Heart left ventricle (tissue), 16 donors: ENCODE measurements around the gene GPR171. TPM values are rescaled to one million over a fixed set of nuclear protein-coding genes. Genes with fewer than 3 reads are reported as not detected.

Experiments used
- ATAC-seq, 4 donors: fragments of 200-7000 bp; cut with Tn5 transposase; one replicate each; pipeline ENCODE4 v1.9.1; 2020 to 2022; ENCODE audit warnings: moderate library complexity in 4 of 4, mild to moderate bottlenecking in 3 of 4, moderate number of reproducible peaks in 1 of 4
- DNase-seq, 5 donors: peaks; one replicate each; pipeline ENCODE4 v3.0.0-alpha.2; 2020
- H3K27ac ChIP-seq, 12 donors: fragments of 200-600 bp; sonication (generic) in 4 of 12; one replicate each; pipeline versions ENCODE4 v1.5.0 to v1.8.0; 2016 to 2022; ENCODE audit warnings: mild to moderate bottlenecking in 2 of 12
- H3K27me3 ChIP-seq, 9 donors: fragments of 200-600 bp; sonication (generic) in 2 of 9; one replicate each; pipeline versions ENCODE4 v1.5.1 to v1.8.0; 2016 to 2022; ENCODE audit warnings: mild to moderate bottlenecking in 3 of 9
- H3K36me3 ChIP-seq, 9 donors: fragments of 200-600 bp; sonication (generic) in 2 of 9; one replicate each; pipeline versions ENCODE4 v1.5.0 to v1.8.0; 2018 to 2022; ENCODE audit warnings: mild to moderate bottlenecking in 2 of 9
- H3K4me1 ChIP-seq, 12 donors: fragments of 200-600 bp; sonication (generic) in 4 of 12; one replicate each; pipeline versions ENCODE4 v1.5.0 to v1.8.0; 2016 to 2022; ENCODE audit warnings: mild to moderate bottlenecking in 3 of 12
- H3K4me3 ChIP-seq, 12 donors: fragments of 200-600 bp; sonication (generic) in 4 of 12; one replicate each; pipeline versions ENCODE4 v1.5.0 to v1.8.0; 2017 to 2022; ENCODE audit warnings: mild to moderate bottlenecking in 9 of 12, moderate library complexity in 4 of 12
- H3K9me3 ChIP-seq, 12 donors: fragments of 200-600 bp; sonication (generic) in 4 of 12; one replicate each; pipeline versions ENCODE4 v1.5.0 to v1.8.0; 2016 to 2022; ENCODE audit warnings: mild to moderate bottlenecking in 1 of 12
- CTCF ChIP-seq, 12 donors: fragments of 200-600 bp; sonication (generic) in 4 of 12; IDR thresholded peaks; one replicate each; pipeline versions ENCODE4 v1.5.0 to v1.8.0; 2018 to 2022; ENCODE audit warnings: antibody characterized with exemption in 12 of 12, mild to moderate bottlenecking in 5 of 12
- POLR2A ChIP-seq, 2 donors: fragments of 450-650 bp; IDR thresholded peaks; one replicate each; pipeline ENCODE4 v1.6.1; 2017; ENCODE audit warnings: antibody characterized with exemption in 2 of 2, mild to moderate bottlenecking in 2 of 2, moderate library complexity in 2 of 2
- WGBS, 4 donors: extraction: QIAGEN DNeasy Blood & Tissue Kit in 2 of 4; methylation state at CpG; one replicate each; pipeline versions ENCODE4 v1.1.5 to v1.1.7; 2013 to 2018; 5-methylcytosine and 5-hydroxymethylcytosine counted together
- intact Hi-C, 10 donors: fragments of 100-400 bp; cut with DNase I; formaldehyde crosslinking; loops; one replicate each; pipeline versions ENCODE4 v1.11.1 to v1.14.2; 2022
- polyA plus RNA-seq, 2 donors: library from polyadenylated mRNA; stranded (reverse); fragments of 200-250 nt; gene quantifications; one replicate each; pipeline ENCODE4 v1.2.3, GENCODE V29; 2013
- total RNA-seq, 9 donors: library from RNA; depleted of rRNA in 2 of 9; stranded (reverse); fragments of >200 nt in 2 of 9; fragmentation: NEBNext Ultra II Directional in 3 of 9; extraction: Animal tissue kit (Norgen Biotek cat#: 25700) in 3 of 9; gene quantifications; one replicate each; pipeline versions ENCODE4 v1.1.0 to v1.2.4, GENCODE V29; 2016 to 2023
- donor health status: ischemic (EF 13 %, LVEDD 7.1; RV severe dilation, severe dysfunction).
- donor health status: healthy with polysubstance abuse.
- donor health status: DM: no; HTN: yes; CAD: no.
- donor health status: DM: no; HTN: no; CAD: no.
- donor health status: ischemic (EF 25% LVEDD 6.9; RV normal size, moderate dysfunction).
- donor health status: ischemic (EF 25% LVEDD 5.7; RV mildly dilated, moderate dysfunction).
- donor health status: healthy.
- donor health status: DM: yes; HTN: yes; CAD: no.
- donor health status: ischemic (EF 35%, LVEDD 5.7; RV mildly dilated, moderate dysfunction).
- donor health status: nonischemic (EF 11% LVEDD 7.7; RV severe dilation, severe dysfunction).
- donor health status: DM: yes; HTN: yes; CAD: no.
- donor health status: PGD.
- donor health status: ischemic (EF 29% LVEDD 5.4; RV normal size, mild dysfunction).
- donor health status: nonischemic (EF 23%, LVEDD 6.1; RV moderate dilation, normal function).

The GPR171 gene
- total and polyA plus RNA-seq, 11 donors = 0.18 to 2.1 (median 0.34) TPM; not detected in 5

DNA sequence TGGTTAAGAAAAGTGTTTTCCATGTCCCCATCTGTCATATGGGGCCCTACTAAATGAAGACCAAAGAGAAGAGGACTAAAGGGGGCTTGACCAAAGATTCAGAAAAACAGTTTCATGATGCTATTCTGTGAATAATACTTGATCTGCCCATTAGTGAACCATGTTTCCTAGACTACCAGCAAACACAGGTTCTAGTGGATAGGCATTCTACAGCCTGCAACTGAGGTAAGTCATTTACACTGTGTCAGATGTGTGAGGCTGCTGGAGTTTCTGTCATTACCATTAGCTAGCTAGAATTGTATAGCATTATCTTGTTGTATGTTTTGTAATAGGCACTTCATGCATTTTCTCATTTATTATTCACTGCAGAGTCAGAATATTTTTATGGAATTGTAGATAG is 6.6 kb downstream of the GPR171 start:
- no peak for TF ChIP-seq CTCF (IDR thresholded peaks at IDR 0.05)
- no peaks in the 10 kb centered on the region for H3K9me3 ChIP-seq
- H3K27ac ChIP-seq = no peak overlapping the region
- no peaks in the 10 kb centered on the region for H3K27me3 ChIP-seq
- H3K4me3 ChIP-seq = no peak overlapping the region
- intact Hi-C loops = no loop called here
- ATAC-seq (no peak), DNase-seq (no peak)
- peaks cover 0 to 7% (median 0%) of the 10 kb centered on the region in 12 donors for H3K4me1 ChIP-seq
- no peaks in the 10 kb centered on the region for H3K36me3 ChIP-seq

DNA sequence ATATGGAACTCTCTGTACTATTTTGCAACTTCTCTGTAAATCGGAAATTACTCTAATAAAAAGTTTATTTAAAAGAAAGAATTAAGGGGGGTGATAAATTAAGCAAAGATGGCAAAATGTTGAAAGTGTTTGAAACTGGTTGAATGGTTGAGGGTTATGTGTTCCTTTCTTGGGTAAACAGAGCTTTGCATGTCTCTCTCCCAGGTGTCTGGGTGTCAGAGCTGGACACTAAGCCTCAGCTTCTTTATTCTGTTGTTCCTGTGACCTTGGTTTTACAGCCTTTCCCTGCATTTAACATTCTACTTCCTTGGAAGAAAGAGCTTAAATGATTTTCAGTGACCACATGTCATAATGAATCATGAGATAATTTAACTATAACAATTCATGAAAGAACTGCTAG is 7.2 kb downstream of the GPR171 start:
- no peak overlapping the region for H3K27ac ChIP-seq
- H3K9me3 ChIP-seq = no peaks in the 10 kb centered on the region
- H3K4me3 ChIP-seq = no peak overlapping the region
- H3K4me1 ChIP-seq = peaks cover 0 to 7% (median 0%) of the 10 kb centered on the region in 12 donors
- no peaks in the 10 kb centered on the region for H3K27me3 ChIP-seq
- no peak for ATAC-seq
- TF ChIP-seq POLR2A (IDR thresholded peaks at IDR 0.05) (no peak), CTCF (IDR thresholded peaks at IDR 0.05) (no peak)
- no peaks in the 10 kb centered on the region for H3K36me3 ChIP-seq
- WGBS, 4 donors = 83 to 96% (median 89%) methylated on average over 1 of the region's 1 CpG
- intact Hi-C loops = no loop called here
- no peak for DNase-seq

DNA sequence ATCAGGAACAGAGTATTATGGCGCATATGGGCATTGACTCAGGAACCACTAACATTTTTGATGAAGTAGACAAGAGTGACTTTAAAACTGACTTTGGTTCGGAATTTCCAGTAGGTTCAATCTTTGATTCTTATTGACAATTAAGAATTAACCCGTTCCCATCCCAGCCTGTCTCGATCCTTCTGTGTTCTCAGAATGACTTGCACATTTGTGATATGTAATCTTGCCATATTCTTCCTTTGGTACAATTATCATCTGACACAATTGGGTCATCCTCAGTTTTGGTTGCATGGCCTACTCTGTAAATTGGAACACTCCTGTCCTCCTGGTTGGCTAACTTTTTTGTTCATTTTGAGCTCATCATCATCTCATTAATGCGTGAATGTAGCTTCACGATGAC is 10.5 kb downstream of the GPR171 start:
- ATAC-seq (no peak), DNase-seq (no peak)
- H3K4me1 ChIP-seq = no peaks in the 10 kb centered on the region
- no peak overlapping the region for H3K27ac ChIP-seq
- H3K4me3 ChIP-seq = no peak overlapping the region
- intact Hi-C loops = no loop called here
- WGBS, 4 donors = 94 to 97% (median 97%) methylated on average over 6 of the region's 6 CpGs
- no peaks in the 10 kb centered on the region for H3K9me3 ChIP-seq
- no peak for TF ChIP-seq POLR2A (IDR thresholded peaks at IDR 0.05)
- no peak for TF ChIP-seq CTCF (IDR thresholded peaks at IDR 0.05)
- H3K36me3 ChIP-seq = no peaks in the 10 kb centered on the region
- no peaks in the 10 kb centered on the region for H3K27me3 ChIP-seq

DNA sequence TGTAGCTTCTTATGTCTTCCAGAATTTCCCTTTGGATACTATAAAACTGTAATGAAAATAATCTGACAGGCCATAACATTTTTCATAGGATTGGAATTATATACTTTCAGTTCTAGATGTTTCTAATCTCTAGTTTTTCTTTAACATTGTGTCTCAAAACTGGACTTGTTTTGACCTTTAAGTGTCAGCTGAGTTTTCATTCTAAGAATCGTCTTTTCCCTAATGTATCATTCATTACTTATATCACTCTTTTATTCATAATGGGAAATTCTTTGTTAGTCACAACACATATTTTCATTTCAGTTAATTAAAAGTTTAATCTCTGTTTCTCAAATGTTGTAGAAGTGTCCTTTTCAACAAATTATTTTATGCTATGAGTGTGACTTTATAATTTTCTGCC is 11.9 kb downstream of the GPR171 start:
- TF ChIP-seq CTCF (IDR thresholded peaks at IDR 0.05) (no peak), POLR2A (IDR thresholded peaks at IDR 0.05) (no peak)
- Histone ChIP-seq H3K9me3 (no peaks in the 10 kb centered on the region), H3K27ac (no peak overlapping the region), H3K27me3 (no peaks in the 10 kb centered on the region), H3K4me1 (no peaks in the 10 kb centered on the region), H3K4me3 (no peak overlapping the region), H3K36me3 (no peaks in the 10 kb centered on the region)
- intact Hi-C loops = no loop called here
- DNase-seq (no peak), ATAC-seq (no peak)
- WGBS, 4 donors = 88 to 92% (median 91%) methylated on average over 1 of the region's 1 CpG
